PC-9 (cell line): Measurements from ENCODE around the gene DUSP2. TPM values are rescaled to one million over a fixed set of nuclear protein-coding genes. Genes with fewer than 3 reads are reported as not detected.

ENCODE experiments used
- BruUV-seq: library from RNA; stranded (reverse); fragments of 400-500 nt; replicated peaks from 2 replicates; lab custom pipeline; 2021; lab: Mats Ljungman, UMichigan
- CTCF ChIA-PET: fragments of 300-600 bp; sonication (Branson Sonifier 250); formaldehyde crosslinking; loops from one replicate; lab custom pipeline; 2022; ENCODE audit warnings: antibody characterized with exemption; lab: Charles Lee
- POLR2A ChIA-PET: fragments of 300-600 bp; sonication (Branson Sonifier 250); formaldehyde crosslinking; loops from one replicate; lab custom pipeline; 2022; ENCODE audit warnings: antibody characterized with exemption; ENCODE audit not compliant: unreplicated experiment; lab: Charles Lee
- DNase-seq, 2 experiments: peaks; one replicate each; pipeline versions ENCODE4 v3.0.0 to v3.0.0-alpha.2; 2015 to 2022; ENCODE audit warnings: mixed read lengths in 1 of 2
- H2AFZ ChIP-seq: fragments of 200-600 bp; sonication (generic); 2 replicates; pipeline ENCODE4 v1.8.1; 2017; ENCODE audit warnings: antibody characterized with exemption
- H3F3A ChIP-seq: fragments of 200-600 bp; sonication (generic); 2 replicates; pipeline ENCODE4 v1.8.1; 2017; ENCODE audit warnings: antibody characterized with exemption, mild to moderate bottlenecking, low read depth; ENCODE audit not compliant: insufficient read depth
- H3K27ac ChIP-seq: fragments of 200-600 bp; sonication (generic); 2 replicates; pipeline ENCODE4 v1.6.1; 2016; ENCODE audit warnings: mixed run types
- H3K27me3 ChIP-seq: fragments of 200-600 bp; sonication (generic); 2 replicates; pipeline ENCODE4 v1.6.1; 2016; ENCODE audit warnings: low read depth, mixed run types; ENCODE audit not compliant: insufficient read depth
- H3K36me3 ChIP-seq: fragments of 200-600 bp; sonication (generic); 2 replicates; pipeline ENCODE4 v1.6.1; 2016; ENCODE audit warnings: low read depth, mixed run types
- H3K4me1 ChIP-seq: fragments of 200-600 bp; sonication (generic); replicated peaks from 2 replicates; pipeline ENCODE4 v1.6.1; 2016; ENCODE audit warnings: mixed run types; ENCODE audit not compliant: insufficient read depth
- H3K4me2 ChIP-seq: fragments of 200-600 bp; sonication (generic); 2 replicates; pipeline ENCODE4 v1.6.1; 2017; ENCODE audit warnings: mixed run types
- H3K4me3 ChIP-seq: fragments of 200-600 bp; sonication (generic); 2 replicates; pipeline ENCODE4 v1.6.1; 2016; ENCODE audit warnings: mixed run types
- H3K79me2 ChIP-seq: fragments of 200-600 bp; sonication (generic); 2 replicates; pipeline ENCODE4 v1.6.1; 2017; ENCODE audit warnings: low read depth, mixed run types
- H3K9me2 ChIP-seq: fragments of 200-600 bp; sonication (generic); 2 replicates; pipeline ENCODE4 v1.8.1; 2017; ENCODE audit warnings: mild to moderate bottlenecking; ENCODE audit not compliant: insufficient read depth
- H3K9me3 ChIP-seq: fragments of 200-600 bp; sonication (generic); 2 replicates; pipeline ENCODE4 v1.8.1; 2016; ENCODE audit warnings: low read depth; ENCODE audit not compliant: insufficient read depth
- H4K20me1 ChIP-seq: fragments of 200-600 bp; sonication (generic); 2 replicates; pipeline ENCODE4 v1.8.1; 2017; ENCODE audit not compliant: insufficient read depth
- CTCF ChIP-seq: fragments of 200-600 bp; sonication (generic); conservative IDR thresholded peaks from 2 replicates; pipeline ENCODE4 v1.6.1; 2017; ENCODE audit warnings: mixed run types, antibody characterized with exemption, mild to moderate bottlenecking, moderate library complexity
- EZH2 ChIP-seq: fragments of 200-600 bp; sonication (generic); IDR thresholded peaks from 2 replicates; pipeline ENCODE4 v1.8.0; 2017; ENCODE audit warnings: antibody characterized with exemption, low read depth
- intact Hi-C: fragments of 100-400 bp; cut with micrococcal nuclease; formaldehyde crosslinking; loops from one replicate; pipeline ENCODE4 v1.10.0; 2022; ENCODE audit not compliant: unreplicated experiment
- total RNA-seq: library from RNA; stranded (reverse); gene quantifications from 2 replicates; pipeline ENCODE4 v1.2.3, GENCODE V29; 2021

Gene DUSP2
- total RNA-seq, 1 experiment from 2014 or later = 4.0 TPM

DNA sequence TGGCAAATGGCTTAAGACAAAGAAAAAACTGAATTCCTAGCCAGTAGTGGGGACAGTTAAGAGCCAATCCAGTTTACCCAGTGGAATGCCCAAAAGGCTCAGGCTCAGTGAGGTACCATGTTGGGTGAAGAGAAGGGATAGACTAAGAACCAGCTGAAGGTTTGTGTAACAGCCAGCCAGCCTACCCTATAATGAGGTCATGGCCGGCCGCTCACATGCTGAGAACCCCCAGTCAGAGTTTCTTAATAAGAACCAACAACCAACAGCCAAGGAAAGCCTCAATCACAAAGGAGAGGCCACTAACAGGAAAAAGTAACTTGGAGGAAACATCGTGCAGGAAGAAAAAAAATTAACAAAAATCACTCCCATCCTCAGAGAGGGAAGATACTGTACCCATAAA, 25.4 kb upstream of the DUSP2 start:
- ChIA-PET CTCF (interaction anchor here (0.5 kb wide), 1 partner anchor 225 kb away, joined by 9 read pairs; no protein-coding TSS in a partner anchor), POLR2A (no interaction called here)
- no TSS peak for BruUV-seq
- Histone ChIP-seq H3K9me3 (peaks cover 6% of the 10 kb centered on the region), H3K79me2 (no peaks in the 10 kb centered on the region), H3K4me2 (no peak overlapping the region), H3K9me2 (no peaks in the 10 kb centered on the region), H3K4me3 (no peak overlapping the region), H3K4me1 (no peaks in the 10 kb centered on the region), H4K20me1 (no peaks in the 10 kb centered on the region), H3K27ac (no peak overlapping the region), H3F3A (no peaks in the 10 kb centered on the region), H3K36me3 (no peaks in the 10 kb centered on the region), H2AFZ (no peak overlapping the region), H3K27me3 (no peaks in the 10 kb centered on the region)
- intact Hi-C loops = loop anchor here (2.0 kb wide), 1 partner anchor 78 kb away; no protein-coding TSS in a partner anchor
- TF ChIP-seq EZH2 (no peak), CTCF (no peak)
- no peak for DNase-seq

DNA sequence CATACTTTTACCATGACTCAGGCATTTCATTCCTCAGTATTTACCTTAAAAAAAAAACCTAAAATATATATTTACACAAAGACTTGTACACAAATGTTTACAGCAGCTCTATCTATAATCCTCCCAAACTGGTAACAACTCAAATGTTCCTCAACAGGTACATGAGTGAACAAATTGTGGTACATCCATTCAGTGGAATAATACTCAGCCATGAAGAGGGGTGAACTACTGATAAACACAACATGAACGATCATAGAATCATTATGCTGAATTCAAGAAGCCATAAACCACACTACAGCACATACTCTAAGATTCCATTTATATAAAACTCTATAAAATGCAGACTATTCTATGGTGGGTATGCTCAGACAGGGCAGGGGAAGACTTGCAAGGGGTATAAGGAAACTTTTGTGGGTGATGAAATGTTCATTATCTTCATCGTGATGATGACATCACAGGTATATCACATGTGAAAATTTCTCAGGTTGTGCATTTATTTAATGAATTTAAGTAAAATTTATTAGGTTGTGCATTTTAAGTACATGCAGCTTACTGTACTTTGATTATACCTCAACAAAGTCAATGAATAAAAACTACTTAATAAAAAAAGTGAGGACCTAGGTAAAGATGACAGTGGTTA, 24.7 kb upstream of the DUSP2 start:
- POLR2A ChIA-PET = no interaction called here
- H3K4me3 ChIP-seq = no peak overlapping the region
- TF ChIP-seq CTCF (no peak), EZH2 (no peak)
- H3K4me2 ChIP-seq = no peak overlapping the region
- H3K9me3 ChIP-seq = peaks cover 6% of the 10 kb centered on the region
- H3K79me2 ChIP-seq = no peaks in the 10 kb centered on the region
- H3K9me2 ChIP-seq = no peaks in the 10 kb centered on the region
- no peaks in the 10 kb centered on the region for H3F3A ChIP-seq
- no peak overlapping the region for H3K27ac ChIP-seq
- no peaks in the 10 kb centered on the region for H3K4me1 ChIP-seq
- H4K20me1 ChIP-seq = no peaks in the 10 kb centered on the region
- no TSS peak for BruUV-seq
- H3K36me3 ChIP-seq = no peaks in the 10 kb centered on the region
- no peak overlapping the region for H2AFZ ChIP-seq
- intact Hi-C loops = loop anchor here (2.0 kb wide), 1 partner anchor 77 kb away; no protein-coding TSS in a partner anchor
- CTCF ChIA-PET = interaction anchor here (0.5 kb wide), 1 partner anchor 224 kb away, joined by 9 read pairs; no protein-coding TSS in a partner anchor
- no peaks in the 10 kb centered on the region for H3K27me3 ChIP-seq
- no peak for DNase-seq

DNA sequence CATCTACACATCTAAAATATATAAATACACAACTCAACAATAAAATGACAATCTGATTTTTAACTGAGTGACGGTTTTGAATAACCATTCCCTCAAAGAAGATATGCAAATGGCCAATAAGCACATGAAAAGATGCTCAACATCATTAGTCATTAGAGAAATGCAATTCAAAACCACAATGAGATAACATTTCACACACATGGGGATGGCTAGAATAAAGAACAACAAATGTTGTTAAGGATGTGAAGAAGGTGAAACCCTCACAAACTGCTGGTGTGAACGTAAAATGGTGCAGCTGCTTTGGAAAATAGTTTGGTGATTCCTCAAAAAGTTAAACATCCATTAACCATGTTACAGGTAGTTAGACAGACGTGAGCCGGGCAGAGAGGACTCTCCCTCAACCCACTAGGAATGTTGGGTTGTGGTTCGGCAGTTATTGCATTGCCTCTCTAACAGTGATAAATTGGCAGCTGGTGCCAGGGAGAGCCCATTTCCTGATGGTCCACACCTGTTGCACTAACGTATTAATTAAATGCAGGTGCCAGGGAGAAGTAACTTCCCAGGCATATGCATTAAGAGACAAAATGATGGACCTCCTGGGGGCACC, 22.3 kb upstream of the DUSP2 start:
- no peak overlapping the region for H2AFZ ChIP-seq
- no peak overlapping the region for H3K4me3 ChIP-seq
- H3F3A ChIP-seq = no peaks in the 10 kb centered on the region
- H3K4me1 ChIP-seq = no peaks in the 10 kb centered on the region
- H3K79me2 ChIP-seq = no peaks in the 10 kb centered on the region
- TF ChIP-seq EZH2 (no peak), CTCF (no peak)
- H3K27me3 ChIP-seq = no peaks in the 10 kb centered on the region
- no peak overlapping the region for H3K4me2 ChIP-seq
- H3K9me3 ChIP-seq = peaks cover 6% of the 10 kb centered on the region
- no TSS peak for BruUV-seq
- ChIA-PET CTCF (no interaction called here), POLR2A (interaction anchor here (0.6 kb wide), 1 partner anchor 23 kb away, joined by 5 read pairs; no protein-coding TSS in a partner anchor)
- H4K20me1 ChIP-seq = no peaks in the 10 kb centered on the region
- intact Hi-C loops = no loop called here
- H3K36me3 ChIP-seq = no peaks in the 10 kb centered on the region
- DNase-seq = no peak
- no peaks in the 10 kb centered on the region for H3K9me2 ChIP-seq
- H3K27ac ChIP-seq = no peak overlapping the region
